Right ventricle myocardium inferior (tissue), 1 donor: ENCODE results near the gene CACNA1E. TPM values are rescaled to one million over a fixed set of nuclear protein-coding genes. Genes with fewer than 3 reads are reported as not detected.
"Not testable (repeated sequence)": the region's sequence is repeated elsewhere in the genome, so short reads cannot be mapped to it uniquely, and the experiment has no call there.

Experiments
- ATAC-seq: fragments of 200-7000 bp; cut with Tn5 transposase; one replicate; pipeline ENCODE4 v1.9.1; 2020; ENCODE audit warnings: mild to moderate bottlenecking, moderate library complexity
- DNase-seq: peaks from one replicate; pipeline ENCODE4 v3.0.0; 2021; ENCODE audit errors: missing footprints
- intact Hi-C: fragments of 100-400 bp; cut with DNase I; formaldehyde crosslinking; loops from one replicate; pipeline ENCODE4 v1.11.0; 2022
- total RNA-seq: library from RNA; stranded (reverse); fragmentation: NEBNext Ultra II Directional; extraction: Animal tissue kit (Norgen Biotek cat#: 25700); gene quantifications from one replicate; pipeline ENCODE4 v1.2.1, GENCODE V29; 2021
- donor health status: DM: no; HTN: yes; CAD: no; lungs with severe emphysema.

The CACNA1E gene
- total RNA-seq, 1 donor from 2014 or later = 3.7 TPM

GRCh38 chr1:181809991-181810545 is 326.8 kb downstream of the CACNA1E start:
- ATAC-seq (no peak), DNase-seq (no peak)
- intact Hi-C loops = no loop called here

- ATAC-seq = no peak
- intact Hi-C loops = no loop called here
- DNase-seq = no peak
These were observed 328.9 kb downstream of the CACNA1E start for GRCh38 chr1:181812208-181812607.

- intact Hi-C loops = no loop called here
- ATAC-seq = no peak
- DNase-seq = no peak
These were observed 329.9 kb downstream of the CACNA1E start for GRCh38 chr1:181813266-181813665.

- DNase-seq (no peak), ATAC-seq (no peak)
- intact Hi-C loops = no loop called here
These were observed 333.3 kb downstream of the CACNA1E start for GRCh38 chr1:181816608-181817007.

- intact Hi-C loops = no loop called here
- ATAC-seq (no peak), DNase-seq (no peak)
These were observed 333.8 kb downstream of the CACNA1E start for GRCh38 chr1:181817091-181817490.

- intact Hi-C loops = no loop called here
- ATAC-seq (no peak), DNase-seq (no peak)
These were observed 335.1 kb downstream of the CACNA1E start for GRCh38 chr1:181818459-181818858.

- DNase-seq (no peak), ATAC-seq (no peak)
- intact Hi-C loops = no loop called here
These were observed 335.6 kb downstream of the CACNA1E start for GRCh38 chr1:181818943-181819342.

- ATAC-seq (no peak), DNase-seq (no peak)
- intact Hi-C loops = no loop called here
These were observed 338.4 kb downstream of the CACNA1E start for GRCh38 chr1:181821701-181822100.

- DNase-seq, intact Hi-C loops, ATAC-seq: not testable (repeated sequence)
These were observed 349.0 kb downstream of the CACNA1E start for GRCh38 chr1:181832173-181832880.

GRCh38 chr1:181846001-181846645 is 362.8 kb downstream of the CACNA1E start:
- no peak for ATAC-seq
- no peak for DNase-seq
- intact Hi-C loops = no loop called here

- DNase-seq (no peak), ATAC-seq (no peak)
- intact Hi-C loops = no loop called here
These were observed 363.4 kb downstream of the CACNA1E start for GRCh38 chr1:181846681-181847080.

GRCh38 chr1:181849071-181849470 is 365.8 kb downstream of the CACNA1E start:
- DNase-seq = no peak
- ATAC-seq = no peak
- intact Hi-C loops = no loop called here

- ATAC-seq, intact Hi-C loops: not testable (repeated sequence)
These were observed 370.9 kb downstream of the CACNA1E start for GRCh38 chr1:181854212-181854611.

GRCh38 chr1:181855380-181855779 is 372.1 kb downstream of the CACNA1E start:
- intact Hi-C loops = no loop called here
- ATAC-seq (no peak), DNase-seq (no peak)

More at GRCh38 chr1:181854212-181854611, 370.9 kb downstream of the CACNA1E start:
- not testable (repeated sequence) for DNase-seq
